GM20000 (cell line): ENCODE results near the gene KHDC1.
"Not testable (repeated sequence)": the region's sequence is repeated elsewhere in the genome, so short reads cannot be mapped to it uniquely, and the experiment has no call there.

Experiments used
- DNase-seq: peaks from one replicate; pipeline ENCODE4 v3.0.0; 2012; ENCODE audit warnings: low spot score
- TF ChIP-seq, protein P1 (sequence below): IDR thresholded peaks from 2 replicates; pipeline ENCODE4 v1.5.1; 2012; ENCODE audit warnings: mild to moderate bottlenecking, control low read depth; ENCODE audit errors: extremely low read depth, missing control alignments

KHDC1 gene

GRCh38 chr6:73299151-73299971 lies 36.4 kb upstream of the KHDC1 start:
- TF ChIP-seq, protein P1, sequence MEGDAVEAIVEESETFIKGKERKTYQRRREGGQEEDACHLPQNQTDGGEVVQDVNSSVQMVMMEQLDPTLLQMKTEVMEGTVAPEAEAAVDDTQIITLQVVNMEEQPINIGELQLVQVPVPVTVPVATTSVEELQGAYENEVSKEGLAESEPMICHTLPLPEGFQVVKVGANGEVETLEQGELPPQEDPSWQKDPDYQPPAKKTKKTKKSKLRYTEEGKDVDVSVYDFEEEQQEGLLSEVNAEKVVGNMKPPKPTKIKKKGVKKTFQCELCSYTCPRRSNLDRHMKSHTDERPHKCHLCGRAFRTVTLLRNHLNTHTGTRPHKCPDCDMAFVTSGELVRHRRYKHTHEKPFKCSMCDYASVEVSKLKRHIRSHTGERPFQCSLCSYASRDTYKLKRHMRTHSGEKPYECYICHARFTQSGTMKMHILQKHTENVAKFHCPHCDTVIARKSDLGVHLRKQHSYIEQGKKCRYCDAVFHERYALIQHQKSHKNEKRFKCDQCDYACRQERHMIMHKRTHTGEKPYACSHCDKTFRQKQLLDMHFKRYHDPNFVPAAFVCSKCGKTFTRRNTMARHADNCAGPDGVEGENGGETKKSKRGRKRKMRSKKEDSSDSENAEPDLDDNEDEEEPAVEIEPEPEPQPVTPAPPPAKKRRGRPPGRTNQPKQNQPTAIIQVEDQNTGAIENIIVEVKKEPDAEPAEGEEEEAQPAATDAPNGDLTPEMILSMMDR: no peak
- DNase-seq: no peak

- TF ChIP-seq, protein P1: no peak
- no peak for DNase-seq
Measured at GRCh38 chr6:73293331-73293730, 30.3 kb upstream of the KHDC1 start.

- TF ChIP-seq, protein P1: no peak
- DNase-seq: no peak
Measured at GRCh38 chr6:73290435-73290834, 27.4 kb upstream of the KHDC1 start.

- TF ChIP-seq, protein P1: no peak
Measured at GRCh38 chr6:73286752-73287151, 23.8 kb upstream of the KHDC1 start.

DNA sequence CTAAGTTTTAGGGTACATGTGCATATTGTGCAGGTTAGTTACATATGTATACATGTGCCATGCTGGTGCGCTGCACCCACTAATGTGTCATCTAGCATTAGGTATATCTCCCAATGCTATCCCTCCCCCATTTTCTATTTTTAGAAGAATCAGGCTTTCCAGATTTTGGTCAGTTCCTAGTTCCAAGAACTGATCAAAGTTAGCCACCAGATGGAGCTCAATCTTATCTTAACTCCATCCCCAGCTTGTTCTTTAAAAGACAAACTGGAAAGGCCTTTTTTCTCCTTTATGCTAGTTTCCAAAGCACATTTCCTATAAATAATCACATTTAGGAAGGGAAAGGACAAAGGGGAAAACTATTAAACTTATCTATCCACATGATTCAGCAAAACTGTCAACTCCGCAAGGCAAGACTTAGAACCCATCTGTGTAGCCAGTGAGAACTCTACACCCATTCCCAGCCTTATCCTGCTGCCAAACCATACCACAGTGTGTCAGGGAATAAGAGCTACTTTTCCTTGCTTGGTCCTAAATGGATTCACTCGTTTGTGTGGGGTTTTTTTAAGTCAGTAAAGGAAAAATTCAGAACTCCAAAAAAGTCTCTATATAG lies 22.8 kb upstream of the KHDC1 start:
- DNase-seq: no peak

More at GRCh38 chr6:73286752-73287151, 23.8 kb upstream of the KHDC1 start:
- DNase-seq: no peak

GRCh38 chr6:73282871-73283270 lies 19.9 kb upstream of the KHDC1 start:
- TF ChIP-seq, protein P1: no peak
- DNase-seq: no peak

More for the DNA sequence above, 22.8 kb upstream of the KHDC1 start:
- TF ChIP-seq, protein P1: no peak

GRCh38 chr6:73281684-73282083 lies 18.7 kb upstream of the KHDC1 start:
- DNase-seq: not testable (repeated sequence)

GRCh38 chr6:73269296-73269695 lies 6.3 kb upstream of the KHDC1 start:
- DNase-seq: not testable (repeated sequence)

GRCh38 chr6:73268896-73269295 lies 5.9 kb upstream of the KHDC1 start:
- not testable (repeated sequence) for DNase-seq
